Adrenal gland (tissue), 12 donors: Measurements from ENCODE around the gene GPRC5C. TPM values are rescaled to one million over a fixed set of nuclear protein-coding genes. Genes with fewer than 3 reads are reported as not detected.

Experiments used
- DNase-seq, 7 donors: peaks; one replicate each; pipeline ENCODE4 v3.0.0-alpha.2; 2019 to 2020
- H3K27ac ChIP-seq, 5 donors: fragments of 200-600 bp; sonication (generic) in 4 of 5; 1 replicate in 3 of 5; 2 replicates in 2 of 5; pipeline versions ENCODE4 v1.5.1 to v1.8.0; 2016 to 2020; ENCODE audit warnings: mild to moderate bottlenecking in 1 of 5
- H3K27me3 ChIP-seq: fragments of 200-600 bp; 2 replicates; pipeline ENCODE4 v1.8.0; 2021
- H3K36me3 ChIP-seq, 2 donors: fragments of 200-600 bp; replicated peaks in 1 of 2; 1 replicate in 1 of 2; 2 replicates in 1 of 2; pipeline versions ENCODE4 v1.5.1 to v1.8.0; 2018 to 2022
- H3K4me1 ChIP-seq, 2 donors: fragments of 200-600 bp; replicated peaks in 1 of 2; 1 replicate in 1 of 2; 2 replicates in 1 of 2; pipeline versions ENCODE4 v1.5.1 to v1.8.0; 2018 to 2021
- H3K4me3 ChIP-seq, 4 donors: fragments of 200-600 bp; sonication (generic) in 3 of 4; one replicate each; pipeline ENCODE4 v1.5.1; 2016 to 2018
- H3K9me3 ChIP-seq, 3 donors: fragments of 200-600 bp; sonication (generic) in 1 of 3; replicated peaks in 1 of 3; 1 replicate in 2 of 3; 2 replicates in 1 of 3; pipeline versions ENCODE4 v1.5.1 to v1.8.0; 2016 to 2021
- CTCF ChIP-seq, 6 experiments: fragments of 450-650 bp in 4 of 6; fragments of 200-600 bp in 2 of 6; sonication (generic) in 1 of 6; IDR thresholded peaks; 1 replicate in 5 of 6; 2 replicates in 1 of 6; pipeline versions ENCODE4 v1.5.1 to v1.8.0; 2016 to 2021; ENCODE audit warnings: antibody characterized with exemption in 6 of 6, mild to moderate bottlenecking in 2 of 6, moderate library complexity in 1 of 6
- POLR2A ChIP-seq, 2 donors: fragments of 450-650 bp; IDR thresholded peaks; one replicate each; pipeline ENCODE4 v1.6.1; 2017; ENCODE audit warnings: antibody characterized with exemption in 2 of 2, mild to moderate bottlenecking in 2 of 2, moderate library complexity in 1 of 2
- WGBS, 4 donors: extraction: QIAGEN DNeasy Blood & Tissue Kit in 2 of 4; methylation state at CpG; one replicate each; pipeline versions ENCODE4 v1.1.5 to v1.1.7; 2013 to 2017; 5-methylcytosine and 5-hydroxymethylcytosine counted together
- intact Hi-C, 2 donors: fragments of 100-400 bp; cut with DNase I; formaldehyde crosslinking; loops; one replicate each; pipeline versions ENCODE4 v1.14.1 to v1.15.0; 2022 to 2023
- polyA plus RNA-seq, 3 donors: library from polyadenylated mRNA; stranded (reverse); fragments of 200-250 nt in 2 of 3; fragments of 350-450 nt in 1 of 3; fragmentation: Illumina TruSeq in 1 of 3; extraction: RNeasy Lipid Tissue Mini Kit (QIAGEN cat#74804) in 1 of 3; gene quantifications; one replicate each; pipeline ENCODE4 v1.2.3, GENCODE V29; 2013 to 2014
- total RNA-seq, 9 donors: library from RNA; depleted of rRNA in 4 of 9; stranded (reverse); fragments of >200 nt in 4 of 9; fragments of 120-200 nt in 1 of 9; fragmentation: NEBNext Ultra II Directional in 1 of 9; extraction: Animal tissue kit (Norgen Biotek cat#: 25700) in 1 of 9; gene quantifications; one replicate each; pipeline versions ENCODE4 v1.1.0 to v1.2.4, GENCODE V29; 2013 to 2023
- donor health status: healthy with polysubstance abuse.
- donor health status: Bipolar disorder and iron deficiency.
- donor health status: DM: yes; HTN: yes; CAD: no.
- donor health status: DM: no; HTN: no; CAD: no.
- donor health status: DM: no; HTN: no; CAD: no.
- donor health status: DM: yes; HTN: yes; CAD: no.

Gene GPRC5C
- total and polyA plus RNA-seq, 12 donors, result 2.7 to 67.2 (median 30.5) TPM

- intact Hi-C loops, result no loop called here
- WGBS, 4 donors, result 58 to 67% (median 62%) methylated on average over 3 to 8 of the region's 8 CpGs
- no peaks in the 10 kb centered on the region for H3K36me3 ChIP-seq
- H3K4me3 ChIP-seq, result peak overlapping the region in 1 of 4 donors; percentile 36
- TF ChIP-seq POLR2A (IDR thresholded peaks at IDR 0.05), result no peak
- TF ChIP-seq CTCF (IDR thresholded peaks at IDR 0.05), result no peak
- peaks cover 27 to 34% of the 10 kb centered on the region in 2 donors for H3K4me1 ChIP-seq
- peak overlapping the region; percentile 82 to 96 (median 91) for H3K27ac ChIP-seq
- no peaks in the 10 kb centered on the region for H3K27me3 ChIP-seq
- H3K9me3 ChIP-seq, result no peaks in the 10 kb centered on the region
- DNase-seq, result peak in 5 of 7 donors; percentile 30 to 46 (median 43)
Observed at GRCh38 chr17:74443516-74444296, 11.8 kb downstream of the GPRC5C start.

- Histone ChIP-seq H3K36me3 (no peaks in the 10 kb centered on the region), H3K4me1 (peaks cover 27 to 34% of the 10 kb centered on the region in 2 donors), H3K4me3 (no peak overlapping the region), H3K27ac (peak overlapping the region in 4 of 5 donors; percentile 82 to 96 (median 90)), H3K9me3 (no peaks in the 10 kb centered on the region), H3K27me3 (no peaks in the 10 kb centered on the region)
- TF ChIP-seq CTCF (IDR thresholded peaks at IDR 0.05) (no peak), POLR2A (IDR thresholded peaks at IDR 0.05) (peak in 1 of 2 donors; percentile 35)
- intact Hi-C loops, result no loop called here
- 18 to 30% (median 24%) methylated on average over 3 to 12 of the region's 12 CpGs for WGBS, 4 donors
- peak; percentile 74 to 95 (median 89) for DNase-seq
Observed at GRCh38 chr17:74444406-74444805, 12.5 kb downstream of the GPRC5C start.

GRCh38 chr17:74445158-74445557, 13.3 kb downstream of the GPRC5C start:
- 77 to 94% (median 88%) methylated on average over 7 of the region's 7 CpGs for WGBS, 4 donors
- peak overlapping the region in 2 of 5 donors; percentile 91 to 96 for H3K27ac ChIP-seq
- no peak for TF ChIP-seq CTCF (IDR thresholded peaks at IDR 0.05)
- TF ChIP-seq POLR2A (IDR thresholded peaks at IDR 0.05), result no peak

GRCh38 chr17:74446551-74447500, 14.9 kb downstream of the GPRC5C start:
- Histone ChIP-seq H3K27ac (peak overlapping the region in 4 of 5 donors; percentile 5 to 80 (median 56)), H3K4me1 (peaks cover 27 to 32% of the 10 kb centered on the region in 2 donors), H3K36me3 (no peaks in the 10 kb centered on the region), H3K27me3 (no peaks in the 10 kb centered on the region), H3K9me3 (no peaks in the 10 kb centered on the region), H3K4me3 (no peak overlapping the region)
- 63 to 79% (median 66%) methylated on average over 13 to 31 of the region's 31 CpGs for WGBS, 4 donors
- no peak for TF ChIP-seq CTCF (IDR thresholded peaks at IDR 0.05)
- no peak for TF ChIP-seq POLR2A (IDR thresholded peaks at IDR 0.05)
- intact Hi-C loops, result no loop called here
- DNase-seq, result peak; percentile 24 to 82 (median 50)

More at GRCh38 chr17:74445158-74445557, 13.3 kb downstream of the GPRC5C start:
- H3K27me3 ChIP-seq, result no peaks in the 10 kb centered on the region
- DNase-seq, result no peak
- no peaks in the 10 kb centered on the region for H3K36me3 ChIP-seq
- peaks cover 27 to 34% of the 10 kb centered on the region in 2 donors for H3K4me1 ChIP-seq
- no peak overlapping the region for H3K4me3 ChIP-seq
- intact Hi-C loops, result no loop called here
- H3K9me3 ChIP-seq, result no peaks in the 10 kb centered on the region
